ENCODE measurements around the gene TMEM30B.

TMEM30B gene

GRCh38 chr14:61233436-61233956, 47.6 kb downstream of the TMEM30B start:
- no peak for DNase-seq (ENCODE audit: low read depth)

- DNase-seq (ENCODE audit: low read depth), result no peak
Measured at GRCh38 chr14:61231810-61232209, 49.3 kb downstream of the TMEM30B start.

DNA sequence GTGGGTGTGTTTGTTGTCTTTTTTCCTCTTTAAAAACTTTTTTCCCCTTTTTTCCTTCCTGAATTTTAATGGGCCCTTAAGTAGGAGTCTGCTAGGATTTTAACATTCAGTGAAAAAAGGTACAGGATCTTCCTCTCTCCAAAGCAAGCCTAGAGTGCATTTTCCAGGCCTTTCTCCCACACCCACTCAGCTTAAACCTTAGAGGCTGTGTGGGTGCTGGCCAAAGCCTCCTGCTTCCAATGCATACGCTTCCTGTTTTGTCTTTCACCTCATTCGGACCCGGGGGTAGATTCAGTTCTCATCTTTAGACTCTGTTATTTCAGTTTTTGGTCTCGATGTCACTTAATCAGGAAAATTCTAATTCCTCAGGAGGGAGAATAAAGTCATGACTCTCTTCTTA, 51.2 kb downstream of the TMEM30B start:
- DNase-seq (ENCODE audit: low read depth), result no peak

GRCh38 chr14:61229475-61229888, 51.7 kb downstream of the TMEM30B start:
- no peak for DNase-seq (ENCODE audit: low read depth)

- no peak for DNase-seq (ENCODE audit: low read depth)
Measured at GRCh38 chr14:61227884-61228591, 53.1 kb downstream of the TMEM30B start.

Data from GM04503 (cell line).